Liver (tissue), 3 donors: ENCODE measurements around the gene RAD51B.
"Not testable (repeated sequence)": the region's sequence is repeated elsewhere in the genome, so short reads cannot be mapped to it uniquely, and the experiment has no call there.

Source experiments
- ATF3 ChIP-seq: IDR thresholded peaks from 2 replicates; pipeline ENCODE4 v1.6.1; 2016; ENCODE audit warnings: antibody characterized with exemption
- CTCF ChIP-seq: fragments of 150-350 bp; IDR thresholded peaks from 2 replicates; pipeline ENCODE4 v1.5.1; 2017; ENCODE audit warnings: improper control_type of control experiment, low read depth, low read length; ENCODE audit not compliant: missing input control
- FOXA1 ChIP-seq: IDR thresholded peaks from 2 replicates; pipeline ENCODE4 v1.6.1; 2016; ENCODE audit warnings: antibody characterized with exemption
- GABPA ChIP-seq, 2 donors: IDR thresholded peaks in 1 of 2; conservative IDR thresholded peaks in 1 of 2; 2 replicates each; pipeline ENCODE4 v1.6.1; 2016; ENCODE audit warnings: antibody characterized with exemption in 2 of 2, mild to moderate bottlenecking in 1 of 2, moderate library complexity in 1 of 2
- HNF4G ChIP-seq: IDR thresholded peaks from 2 replicates; pipeline ENCODE4 v1.6.1; 2016; ENCODE audit warnings: antibody characterized with exemption
- JUND ChIP-seq, 2 donors: IDR thresholded peaks; 2 replicates each; pipeline ENCODE4 v1.6.1; 2016; ENCODE audit warnings: antibody characterized with exemption in 2 of 2
- MAX ChIP-seq: IDR thresholded peaks from 2 replicates; pipeline ENCODE4 v1.6.1; 2016; ENCODE audit warnings: antibody characterized with exemption
- NR2F2 ChIP-seq: IDR thresholded peaks from 2 replicates; pipeline ENCODE4 v1.6.1; 2016; ENCODE audit warnings: antibody characterized with exemption
- RAD21 ChIP-seq, 2 donors: IDR thresholded peaks; 2 replicates each; pipeline ENCODE4 v1.6.1; 2016; ENCODE audit warnings: antibody characterized with exemption in 2 of 2, mild to moderate bottlenecking in 2 of 2
- REST ChIP-seq: IDR thresholded peaks from 2 replicates; pipeline ENCODE4 v1.6.1; 2016; ENCODE audit warnings: antibody characterized with exemption, mild to moderate bottlenecking
- RXRA ChIP-seq, 2 donors: IDR thresholded peaks; 2 replicates each; pipeline ENCODE4 v1.6.1; 2017 to 2018; ENCODE audit warnings: antibody characterized with exemption in 2 of 2, mild to moderate bottlenecking in 1 of 2
- TAF1 ChIP-seq: conservative IDR thresholded peaks from 2 replicates; pipeline ENCODE4 v1.6.1; 2016; ENCODE audit warnings: antibody characterized with exemption, mild to moderate bottlenecking
- YY1 ChIP-seq: IDR thresholded peaks from 2 replicates; pipeline ENCODE4 v1.6.1; 2016; ENCODE audit warnings: antibody characterized with exemption, mild to moderate bottlenecking
- ZBTB33 ChIP-seq: IDR thresholded peaks from 2 replicates; pipeline ENCODE4 v1.6.1; 2016; ENCODE audit warnings: antibody characterized with exemption
- donor health status: healthy.
- donor health status: healthy.

- not testable (repeated sequence) for TF ChIP-seq REST; YY1; CTCF; RAD21 (IDR thresholded peaks at IDR 0.05); TAF1; NR2F2; GABPA (IDR thresholded peaks at IDR 0.05 in 1 of 2, conservative IDR thresholded peaks at IDR 0.05 in 1 of 2); RXRA (IDR thresholded peaks at IDR 0.05); ATF3; FOXA1; MAX; ZBTB33; JUND (IDR thresholded peaks at IDR 0.05); HNF4G
Observed at GRCh38 chr14:67988210-67988609, 168.6 kb downstream of the RAD51B start.
